Measurements from ENCODE around the gene ALCAM. TPM values are rescaled to one million over a fixed set of nuclear protein-coding genes. Genes with fewer than 3 reads are reported as not detected.
"Not testable (repeated sequence)": the region's sequence is repeated elsewhere in the genome, so short reads cannot be mapped to it uniquely, and the experiment has no call there.

The ALCAM gene
- polyA plus RNA-seq, 1 experiment: 275 TPM

- Histone ChIP-seq H3K27me3 (ENCODE audit: control insufficient read depth, insufficient read depth, low read length) (no peaks in the 10 kb centered on the region), H3K4me3 (ENCODE audit: low read depth, low read length) (no peak overlapping the region), H3K27ac (ENCODE audit: low read depth, low read length) (no peak overlapping the region), H3K9me3 (ENCODE audit: control insufficient read depth, insufficient read depth, low read length) (peaks cover 5% of the 10 kb centered on the region; the same call in 1 of the 2 replicates)
- CTCF ChIA-PET: no interaction called here
- no peak for DNase-seq (ENCODE audit: low read depth, low spot score)
- no peak for TF ChIP-seq CTCF (IDR thresholded peaks at IDR 0.05; ENCODE audit: low read depth, low read length)
- POLR2A ChIA-PET: no interaction called here
Observed at GRCh38 chr3:105593315-105593714, 226.6 kb downstream of the ALCAM start.

- Histone ChIP-seq H3K27me3 (ENCODE audit: control insufficient read depth, insufficient read depth, low read length) (no peaks in the 10 kb centered on the region), H3K27ac (ENCODE audit: low read depth, low read length) (peak overlapping the region; percentile 32), H3K9me3 (ENCODE audit: control insufficient read depth, insufficient read depth, low read length) (peaks cover 5% of the 10 kb centered on the region; the same call in 1 of the 2 replicates), H3K4me3 (ENCODE audit: low read depth, low read length) (no peak overlapping the region)
- TF ChIP-seq CTCF (IDR thresholded peaks at IDR 0.05; ENCODE audit: low read depth, low read length): no peak
- peak; percentile 15 for DNase-seq (ENCODE audit: low read depth, low spot score)
- ChIA-PET CTCF (no interaction called here), POLR2A (interaction anchor here (0.7 to 1.0 kb wide), 3 partner anchors 9 to 40 kb away, joined by 3 read pairs; no protein-coding TSS in a partner anchor)
Observed at GRCh38 chr3:105594219-105594618, 227.5 kb downstream of the ALCAM start.

GRCh38 chr3:105598042-105598796 lies 231.5 kb downstream of the ALCAM start:
- ChIA-PET CTCF (no interaction called here), POLR2A (interaction anchor here (0.7 kb wide), 1 partner anchor 765 kb away, joined by 3 read pairs; no protein-coding TSS in a partner anchor)
- H3K27ac ChIP-seq (ENCODE audit: low read depth, low read length): peak overlapping the region; percentile 86
- peak; percentile 87 for DNase-seq (ENCODE audit: low read depth, low spot score)
- no peaks in the 10 kb centered on the region for H3K9me3 ChIP-seq (ENCODE audit: control insufficient read depth, insufficient read depth, low read length)
- no peaks in the 10 kb centered on the region for H3K27me3 ChIP-seq (ENCODE audit: control insufficient read depth, insufficient read depth, low read length)
- H3K4me3 ChIP-seq (ENCODE audit: low read depth, low read length): no peak overlapping the region
- TF ChIP-seq CTCF (IDR thresholded peaks at IDR 0.05; ENCODE audit: low read depth, low read length): no peak

- H3K27ac ChIP-seq (ENCODE audit: low read depth, low read length): no peak overlapping the region
- no peaks in the 10 kb centered on the region; the same call in 1 of the 2 replicates for H3K9me3 ChIP-seq (ENCODE audit: control insufficient read depth, insufficient read depth, low read length)
- TF ChIP-seq CTCF (IDR thresholded peaks at IDR 0.05; ENCODE audit: low read depth, low read length): no peak
- CTCF ChIA-PET: no interaction called here
- POLR2A ChIA-PET: interaction anchor here (0.6 kb wide), 1 partner anchor 210 kb away, joined by 3 read pairs; no protein-coding TSS in a partner anchor
- H3K27me3 ChIP-seq (ENCODE audit: control insufficient read depth, insufficient read depth, low read length): no peaks in the 10 kb centered on the region
- no peak for DNase-seq (ENCODE audit: low read depth, low spot score)
- H3K4me3 ChIP-seq (ENCODE audit: low read depth, low read length): no peak overlapping the region
Observed at GRCh38 chr3:105599350-105599749, 232.6 kb downstream of the ALCAM start.

- CTCF ChIA-PET; DNase-seq (ENCODE audit: low read depth, low spot score); H3K27ac ChIP-seq (ENCODE audit: low read depth, low read length); POLR2A ChIA-PET; H3K4me3 ChIP-seq (ENCODE audit: low read depth, low read length); H3K27me3 ChIP-seq (ENCODE audit: control insufficient read depth, insufficient read depth, low read length); H3K9me3 ChIP-seq (ENCODE audit: control insufficient read depth, insufficient read depth, low read length): not testable (repeated sequence)
Observed at GRCh38 chr3:105601756-105602155, 235.0 kb downstream of the ALCAM start.

GRCh38 chr3:105602286-105602685 lies 235.6 kb downstream of the ALCAM start:
- CTCF ChIA-PET; H3K4me3 ChIP-seq (ENCODE audit: low read depth, low read length); POLR2A ChIA-PET; H3K27me3 ChIP-seq (ENCODE audit: control insufficient read depth, insufficient read depth, low read length); DNase-seq (ENCODE audit: low read depth, low spot score); H3K27ac ChIP-seq (ENCODE audit: low read depth, low read length); H3K9me3 ChIP-seq (ENCODE audit: control insufficient read depth, insufficient read depth, low read length): not testable (repeated sequence)

- H3K27me3 ChIP-seq (ENCODE audit: control insufficient read depth, insufficient read depth, low read length); POLR2A ChIA-PET; H3K9me3 ChIP-seq (ENCODE audit: control insufficient read depth, insufficient read depth, low read length); DNase-seq (ENCODE audit: low read depth, low spot score); H3K4me3 ChIP-seq (ENCODE audit: low read depth, low read length); H3K27ac ChIP-seq (ENCODE audit: low read depth, low read length); CTCF ChIA-PET: not testable (repeated sequence)
Observed at GRCh38 chr3:105603516-105603915, 236.8 kb downstream of the ALCAM start.
